Neural cell (in vitro differentiated cells): ENCODE results near the gene RGS6.

ENCODE experiments used
- CTCF ChIP-seq: fragments of 450-650 bp; IDR thresholded peaks from 2 replicates; pipeline ENCODE4 v1.5.1; 2014; ENCODE audit warnings: antibody characterized with exemption, mild to moderate bottlenecking, moderate library complexity; ENCODE audit not compliant: poor library complexity, severe bottlenecking
- EZH2 ChIP-seq: fragments of 200-600, 300-800 bp; shearing (Covaris generic), sonication (generic); IDR thresholded peaks from 2 replicates; pipeline ENCODE4 v1.6.1; 2014; ENCODE audit warnings: antibody characterized with exemption, low read length, borderline replicate concordance, mild to moderate bottlenecking; ENCODE audit not compliant: insufficient read depth, poor library complexity, severe bottlenecking
- POLR2AphosphoS5 ChIP-seq: IDR thresholded peaks from 2 replicates; pipeline ENCODE4 v1.6.1; 2012
- RAD21 ChIP-seq: fragments of 450-650 bp; conservative IDR thresholded peaks from 2 replicates; pipeline ENCODE4 v1.6.1; 2014; ENCODE audit warnings: antibody characterized with exemption, mild to moderate bottlenecking, moderate library complexity

GRCh38 chr14:72063761-72064282 is 131.6 kb downstream of the RGS6 start:
- TF ChIP-seq EZH2 (no peak), CTCF (no peak), POLR2AphosphoS5 (no peak), RAD21 (no peak)
